SK-N-SH (cell line): Measurements from ENCODE around the gene SIGMAR1.

Experiments
- EP300 ChIP-seq, 2 experiments: IDR thresholded peaks; 2 replicates each; pipeline versions ENCODE4 v1.4.0 to v1.6.1; 2012; ENCODE audit warnings: borderline replicate concordance in 1 of 2, low read depth in 1 of 2, low read length in 1 of 2
- FOXJ3 ChIP-seq: sonication (generic); formaldehyde crosslinking; IDR thresholded peaks from 2 replicates; pipeline ENCODE4 v1.5.1; 2020; ENCODE audit warnings: mild to moderate bottlenecking, missing genetic modification reagents
- MXI1 ChIP-seq: IDR thresholded peaks from 2 replicates; pipeline ENCODE4 v1.6.1; 2012; ENCODE audit warnings: mild to moderate bottlenecking, low read depth, low read length, improper control_type of control experiment
- POLR2AphosphoS5 ChIP-seq: IDR thresholded peaks from 2 replicates; pipeline ENCODE4 v1.6.1; 2012; ENCODE audit warnings: low read depth, low read length
- RAD21 ChIP-seq: IDR thresholded peaks from 2 replicates; pipeline ENCODE4 v1.6.1; 2012; ENCODE audit warnings: mild to moderate bottlenecking, low read length
- TAF1 ChIP-seq: IDR thresholded peaks from 2 replicates; pipeline ENCODE4 v1.6.1; 2012; ENCODE audit warnings: low read depth, mild to moderate bottlenecking, low read length, moderate library complexity, borderline replicate concordance
- TEAD4 ChIP-seq: IDR thresholded peaks from 2 replicates; pipeline ENCODE4 v1.4.0; 2012; ENCODE audit warnings: mild to moderate bottlenecking, borderline replicate concordance; ENCODE audit not compliant: insufficient read depth
- TF ChIP-seq, protein P1 (sequence below): fragments of 200-600 bp; sonication (generic); IDR thresholded peaks from 2 replicates; pipeline ENCODE4 v1.6.1; 2017; ENCODE audit warnings: antibody characterized with exemption, mild to moderate bottlenecking, moderate library complexity
- TF ChIP-seq, protein P2 (sequence below): IDR thresholded peaks from 2 replicates; pipeline ENCODE4 v1.4.0; 2012; ENCODE audit warnings: low read depth
- TF ChIP-seq, protein P3 (sequence below): fragments of 150-350 bp; IDR thresholded peaks from 2 replicates; pipeline ENCODE4 v1.6.1; 2017; ENCODE audit warnings: antibody characterized with exemption, low read length, low read depth, borderline replicate concordance
- TF ChIP-seq, protein P4 (sequence below): IDR thresholded peaks from 2 replicates; pipeline ENCODE4 v1.6.1; 2012; ENCODE audit warnings: mild to moderate bottlenecking, low read depth, low read length, moderate library complexity

DNA sequence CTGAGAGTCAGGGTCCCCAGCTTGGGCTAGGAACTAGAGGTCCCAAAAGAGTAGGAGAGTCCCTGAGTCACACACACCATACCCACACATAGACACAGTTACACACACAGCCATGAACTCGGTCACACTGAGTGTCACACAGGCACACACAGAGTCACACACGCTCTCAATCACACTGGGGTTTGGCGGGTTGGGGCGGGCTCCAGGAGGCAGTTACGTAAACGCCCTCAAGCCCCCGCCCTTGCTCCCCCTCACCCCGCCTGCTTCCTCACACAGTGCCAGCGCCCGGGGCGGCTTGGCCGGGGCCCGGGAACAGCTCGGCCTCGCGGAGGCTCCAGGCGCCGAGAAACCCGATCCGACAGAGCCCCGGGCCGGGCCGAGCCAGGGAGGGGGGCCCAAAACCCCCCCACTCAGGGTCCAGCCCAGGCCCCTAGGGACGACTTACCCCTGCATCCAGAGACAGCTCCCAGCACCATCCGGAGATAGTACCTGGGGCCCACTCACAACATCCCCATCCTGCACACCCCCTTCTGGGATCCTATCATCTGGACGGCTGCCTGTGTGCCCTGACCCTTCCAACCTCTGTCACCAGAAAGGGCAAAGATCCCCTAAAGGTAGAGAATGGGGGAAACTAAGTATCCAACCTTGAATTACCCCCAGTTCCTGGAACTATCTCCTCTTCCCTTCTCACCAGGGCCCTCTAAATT lies 44.5 kb downstream of the SIGMAR1 start:
- TF ChIP-seq MXI1 (no peak), EP300 (IDR thresholded peaks at IDR 0.05; ENCODE audit: borderline replicate concordance in 1 of 2, low read depth in 1 of 2, low read length in 1 of 2) (no peak), POLR2AphosphoS5 (no peak), RAD21 (no peak), TAF1 (no peak), TEAD4 (no peak), FOXJ3 (CRISPR knock-in tag) (no peak)
- TF ChIP-seq, protein P1, sequence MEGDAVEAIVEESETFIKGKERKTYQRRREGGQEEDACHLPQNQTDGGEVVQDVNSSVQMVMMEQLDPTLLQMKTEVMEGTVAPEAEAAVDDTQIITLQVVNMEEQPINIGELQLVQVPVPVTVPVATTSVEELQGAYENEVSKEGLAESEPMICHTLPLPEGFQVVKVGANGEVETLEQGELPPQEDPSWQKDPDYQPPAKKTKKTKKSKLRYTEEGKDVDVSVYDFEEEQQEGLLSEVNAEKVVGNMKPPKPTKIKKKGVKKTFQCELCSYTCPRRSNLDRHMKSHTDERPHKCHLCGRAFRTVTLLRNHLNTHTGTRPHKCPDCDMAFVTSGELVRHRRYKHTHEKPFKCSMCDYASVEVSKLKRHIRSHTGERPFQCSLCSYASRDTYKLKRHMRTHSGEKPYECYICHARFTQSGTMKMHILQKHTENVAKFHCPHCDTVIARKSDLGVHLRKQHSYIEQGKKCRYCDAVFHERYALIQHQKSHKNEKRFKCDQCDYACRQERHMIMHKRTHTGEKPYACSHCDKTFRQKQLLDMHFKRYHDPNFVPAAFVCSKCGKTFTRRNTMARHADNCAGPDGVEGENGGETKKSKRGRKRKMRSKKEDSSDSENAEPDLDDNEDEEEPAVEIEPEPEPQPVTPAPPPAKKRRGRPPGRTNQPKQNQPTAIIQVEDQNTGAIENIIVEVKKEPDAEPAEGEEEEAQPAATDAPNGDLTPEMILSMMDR: no peak
- TF ChIP-seq, protein P2, sequence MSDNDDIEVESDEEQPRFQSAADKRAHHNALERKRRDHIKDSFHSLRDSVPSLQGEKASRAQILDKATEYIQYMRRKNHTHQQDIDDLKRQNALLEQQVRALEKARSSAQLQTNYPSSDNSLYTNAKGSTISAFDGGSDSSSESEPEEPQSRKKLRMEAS: no peak
- TF ChIP-seq, protein P3, sequence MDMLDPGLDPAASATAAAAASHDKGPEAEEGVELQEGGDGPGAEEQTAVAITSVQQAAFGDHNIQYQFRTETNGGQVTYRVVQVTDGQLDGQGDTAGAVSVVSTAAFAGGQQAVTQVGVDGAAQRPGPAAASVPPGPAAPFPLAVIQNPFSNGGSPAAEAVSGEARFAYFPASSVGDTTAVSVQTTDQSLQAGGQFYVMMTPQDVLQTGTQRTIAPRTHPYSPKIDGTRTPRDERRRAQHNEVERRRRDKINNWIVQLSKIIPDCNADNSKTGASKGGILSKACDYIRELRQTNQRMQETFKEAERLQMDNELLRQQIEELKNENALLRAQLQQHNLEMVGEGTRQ: no peak
- TF ChIP-seq, protein P4, sequence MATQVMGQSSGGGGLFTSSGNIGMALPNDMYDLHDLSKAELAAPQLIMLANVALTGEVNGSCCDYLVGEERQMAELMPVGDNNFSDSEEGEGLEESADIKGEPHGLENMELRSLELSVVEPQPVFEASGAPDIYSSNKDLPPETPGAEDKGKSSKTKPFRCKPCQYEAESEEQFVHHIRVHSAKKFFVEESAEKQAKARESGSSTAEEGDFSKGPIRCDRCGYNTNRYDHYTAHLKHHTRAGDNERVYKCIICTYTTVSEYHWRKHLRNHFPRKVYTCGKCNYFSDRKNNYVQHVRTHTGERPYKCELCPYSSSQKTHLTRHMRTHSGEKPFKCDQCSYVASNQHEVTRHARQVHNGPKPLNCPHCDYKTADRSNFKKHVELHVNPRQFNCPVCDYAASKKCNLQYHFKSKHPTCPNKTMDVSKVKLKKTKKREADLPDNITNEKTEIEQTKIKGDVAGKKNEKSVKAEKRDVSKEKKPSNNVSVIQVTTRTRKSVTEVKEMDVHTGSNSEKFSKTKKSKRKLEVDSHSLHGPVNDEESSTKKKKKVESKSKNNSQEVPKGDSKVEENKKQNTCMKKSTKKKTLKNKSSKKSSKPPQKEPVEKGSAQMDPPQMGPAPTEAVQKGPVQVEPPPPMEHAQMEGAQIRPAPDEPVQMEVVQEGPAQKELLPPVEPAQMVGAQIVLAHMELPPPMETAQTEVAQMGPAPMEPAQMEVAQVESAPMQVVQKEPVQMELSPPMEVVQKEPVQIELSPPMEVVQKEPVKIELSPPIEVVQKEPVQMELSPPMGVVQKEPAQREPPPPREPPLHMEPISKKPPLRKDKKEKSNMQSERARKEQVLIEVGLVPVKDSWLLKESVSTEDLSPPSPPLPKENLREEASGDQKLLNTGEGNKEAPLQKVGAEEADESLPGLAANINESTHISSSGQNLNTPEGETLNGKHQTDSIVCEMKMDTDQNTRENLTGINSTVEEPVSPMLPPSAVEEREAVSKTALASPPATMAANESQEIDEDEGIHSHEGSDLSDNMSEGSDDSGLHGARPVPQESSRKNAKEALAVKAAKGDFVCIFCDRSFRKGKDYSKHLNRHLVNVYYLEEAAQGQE: no peak
